Smooth muscle cell (in vitro differentiated cells): ENCODE measurements around the gene CENPO. TPM values are rescaled to one million over a fixed set of nuclear protein-coding genes. Genes with fewer than 3 reads are reported as not detected.

Experiments used
- DNase-seq: peaks from one replicate; lab custom pipeline; 2025; ENCODE audit not compliant: unreplicated experiment; lab: John Stamatoyannopoulos, UW
- H2AFZ ChIP-seq: fragments of 200-600 bp; sonication (generic); 2 replicates; pipeline ENCODE4 v1.6.0; 2016; ENCODE audit warnings: antibody characterized with exemption, low read depth, mild to moderate bottlenecking
- H3F3A ChIP-seq: fragments of 200-600 bp; sonication (generic); 2 replicates; pipeline ENCODE4 v1.6.0; 2017; ENCODE audit warnings: antibody characterized with exemption, low read depth
- H3K27ac ChIP-seq: fragments of 200-600 bp; sonication (generic); 2 replicates; pipeline ENCODE4 v1.5.1; 2016; ENCODE audit warnings: low read depth, mild to moderate bottlenecking
- H3K27me3 ChIP-seq: fragments of 200-600 bp; sonication (generic); 2 replicates; pipeline ENCODE4 v1.6.1; 2016; ENCODE audit warnings: low read depth, mild to moderate bottlenecking
- H3K36me3 ChIP-seq: fragments of 200-600 bp; sonication (generic); 2 replicates; pipeline ENCODE4 v1.5.1; 2016; ENCODE audit warnings: low read depth
- H3K4me1 ChIP-seq: fragments of 200-600 bp; sonication (generic); 2 replicates; pipeline ENCODE4 v1.5.1; 2016; ENCODE audit warnings: low read depth
- H3K4me2 ChIP-seq: fragments of 200-600 bp; sonication (generic); 2 replicates; pipeline ENCODE4 v1.6.0; 2016; ENCODE audit warnings: mild to moderate bottlenecking
- H3K4me3 ChIP-seq: fragments of 200-600 bp; sonication (generic); 2 replicates; pipeline ENCODE4 v1.5.1; 2016; ENCODE audit warnings: mild to moderate bottlenecking
- H3K79me2 ChIP-seq: fragments of 200-600 bp; sonication (generic); 2 replicates; pipeline ENCODE4 v1.6.0; 2016; ENCODE audit warnings: low read depth, mild to moderate bottlenecking
- H3K9ac ChIP-seq: fragments of 200-600 bp; sonication (generic); 2 replicates; pipeline ENCODE4 v1.6.0; 2016; ENCODE audit warnings: low read depth
- H3K9me3 ChIP-seq: fragments of 200-600 bp; sonication (generic); replicated peaks from 2 replicates; pipeline ENCODE4 v1.5.1; 2016; ENCODE audit warnings: low read depth
- H4K20me1 ChIP-seq: fragments of 200-600 bp; sonication (generic); 2 replicates; pipeline ENCODE4 v1.6.0; 2016; ENCODE audit warnings: low read depth
- CTCF ChIP-seq: fragments of 200-600 bp; sonication (generic); IDR thresholded peaks from 2 replicates; pipeline ENCODE4 v1.5.1; 2017; ENCODE audit warnings: borderline replicate concordance, mild to moderate bottlenecking, antibody characterized with exemption; ENCODE audit not compliant: insufficient read depth, poor library complexity, severe bottlenecking
- WGBS: methylation state at CpG from one replicate; pipeline ENCODE4 v1.1.7; 2016; ENCODE audit warnings: low lambda C conversion rate; 5-methylcytosine and 5-hydroxymethylcytosine counted together
- polyA plus RNA-seq: library from polyadenylated mRNA; unstranded; fragments of >200 nt; fragmentation: Nextera tagmentation; extraction: Ambion mirVana; gene quantifications from 2 replicates; pipeline ENCODE4 v1.2.1, GENCODE V29; 2016
- total RNA-seq: library from RNA; depleted of rRNA; stranded (reverse); fragments of >200 nt; gene quantifications from 2 replicates; pipeline ENCODE4 v1.2.3, GENCODE V29; 2014

The CENPO gene
- total and polyA plus RNA-seq, 2 experiments from 2014 or later: 14.1 to 15.3 TPM

- 81% methylated on average over 9 of the region's 9 CpGs for WGBS
- no peak for DNase-seq
- peaks cover 12% of the 10 kb centered on the region for H3K4me1 ChIP-seq
- H3K9ac ChIP-seq: no peak overlapping the region
- TF ChIP-seq CTCF: no peak
- no peaks in the 10 kb centered on the region for H4K20me1 ChIP-seq
- no peak overlapping the region for H3K4me2 ChIP-seq
- H3K36me3 ChIP-seq: no peaks in the 10 kb centered on the region
- no peak overlapping the region for H2AFZ ChIP-seq
- no peaks in the 10 kb centered on the region for H3K27me3 ChIP-seq
- no peaks in the 10 kb centered on the region for H3K9me3 ChIP-seq
- no peaks in the 10 kb centered on the region for H3K79me2 ChIP-seq
- no peak overlapping the region for H3K4me3 ChIP-seq
- no peaks in the 10 kb centered on the region for H3F3A ChIP-seq
- no peak overlapping the region for H3K27ac ChIP-seq
Measured at GRCh38 chr2:24832521-24832920, 39.3 kb downstream of the CENPO start.

DNA sequence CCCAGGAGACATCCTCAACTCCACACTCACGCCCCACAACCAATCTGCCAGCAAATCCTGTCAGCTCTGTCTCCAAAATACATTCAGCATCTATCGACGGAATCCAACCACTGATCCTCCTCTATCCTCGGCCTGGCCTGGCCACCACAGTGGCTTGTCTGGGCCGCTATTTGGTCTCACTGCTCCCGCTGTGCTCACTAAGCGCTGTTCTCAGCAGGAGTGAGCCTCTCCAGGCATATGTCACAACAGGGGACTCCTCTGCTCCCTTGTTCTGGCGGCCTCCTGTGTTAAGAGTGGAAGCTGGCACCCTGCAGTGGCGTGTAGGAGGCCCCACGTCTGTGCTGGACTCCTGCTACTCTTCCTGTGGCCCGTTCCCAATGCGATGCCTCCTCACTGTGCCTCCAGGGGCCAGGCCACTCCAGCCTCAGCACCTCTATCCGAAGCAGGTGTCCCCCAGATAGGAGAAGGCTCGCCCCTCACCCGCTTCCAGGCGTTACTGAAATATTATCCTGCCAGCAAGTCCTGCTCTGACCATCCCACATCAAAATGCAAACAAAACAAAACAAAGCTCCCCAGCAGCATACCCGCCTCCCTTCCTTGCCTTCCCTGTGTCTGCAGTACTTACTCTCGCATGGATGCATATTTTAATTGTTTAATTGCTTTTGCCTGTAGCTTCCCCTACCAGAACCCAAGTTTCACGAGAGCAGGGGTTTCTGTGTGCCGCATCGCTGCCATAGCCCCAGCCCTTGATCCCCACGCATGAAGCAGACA is 39.9 kb downstream of the CENPO start:
- no peaks in the 10 kb centered on the region for H3K9me3 ChIP-seq
- H3K4me1 ChIP-seq: peaks cover 12% of the 10 kb centered on the region
- no peak overlapping the region for H3K27ac ChIP-seq
- H3K36me3 ChIP-seq: no peaks in the 10 kb centered on the region
- H3K9ac ChIP-seq: no peak overlapping the region
- no peaks in the 10 kb centered on the region for H4K20me1 ChIP-seq
- no peaks in the 10 kb centered on the region for H3K27me3 ChIP-seq
- H3F3A ChIP-seq: no peaks in the 10 kb centered on the region
- no peak overlapping the region for H3K4me2 ChIP-seq
- no peak for DNase-seq
- H3K4me3 ChIP-seq: no peak overlapping the region
- H3K79me2 ChIP-seq: no peaks in the 10 kb centered on the region
- WGBS: 90% methylated on average over 22 of the region's 22 CpGs
- H2AFZ ChIP-seq: no peak overlapping the region
- no peak for TF ChIP-seq CTCF

DNA sequence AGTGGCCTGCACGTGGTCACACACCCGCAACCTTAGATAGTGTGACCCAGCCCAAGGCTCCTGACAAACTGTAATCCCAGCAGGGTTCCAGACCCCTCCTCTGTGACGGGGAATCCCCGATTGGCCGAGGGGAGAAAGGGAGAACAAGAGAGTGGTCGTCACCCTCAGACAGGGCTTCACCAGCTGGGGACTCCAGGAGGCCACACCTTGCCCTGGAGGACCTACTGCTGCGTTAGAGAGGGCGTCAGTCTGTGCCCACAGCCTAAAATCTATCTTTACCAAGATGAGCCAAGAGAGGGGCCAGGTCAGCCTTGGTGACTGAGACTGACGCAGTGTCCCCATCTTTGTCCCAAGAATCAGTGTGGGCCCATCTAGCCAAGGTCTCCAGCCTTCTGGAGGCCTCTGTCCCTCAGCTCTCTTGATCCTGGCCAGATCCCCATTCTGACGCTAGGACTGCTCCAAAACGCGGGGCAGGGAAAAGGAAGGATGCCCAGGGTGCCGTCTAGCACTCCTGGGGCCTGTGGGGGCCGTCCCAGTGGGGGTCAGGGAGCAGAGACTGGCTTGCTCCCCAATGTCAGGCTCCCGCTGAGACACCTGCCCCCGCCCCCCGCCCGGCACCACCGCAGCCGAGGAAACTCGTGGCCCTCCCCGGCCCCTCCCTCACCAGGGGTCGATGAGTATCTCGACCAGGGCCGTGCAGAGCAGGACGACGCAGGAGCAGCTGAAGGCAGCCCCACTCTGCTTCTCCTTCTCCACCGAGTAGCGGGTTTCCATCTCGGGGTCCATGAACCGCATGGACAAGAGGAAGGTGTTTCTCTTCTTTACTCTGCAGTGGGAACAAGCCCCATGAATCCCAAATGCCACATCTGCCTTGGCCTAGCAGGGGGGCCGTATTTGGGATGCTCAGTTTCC is 40.9 kb downstream of the CENPO start:
- Histone ChIP-seq H3K27ac (no peak overlapping the region), H3K27me3 (no peaks in the 10 kb centered on the region), H3F3A (no peaks in the 10 kb centered on the region), H3K9me3 (no peaks in the 10 kb centered on the region), H3K9ac (no peak overlapping the region), H3K4me1 (peaks cover 12% of the 10 kb centered on the region), H4K20me1 (no peaks in the 10 kb centered on the region), H3K4me2 (no peak overlapping the region), H3K4me3 (no peak overlapping the region), H3K36me3 (no peaks in the 10 kb centered on the region), H2AFZ (no peak overlapping the region), H3K79me2 (no peaks in the 10 kb centered on the region)
- no peak for TF ChIP-seq CTCF
- whole genome bisulfite sequencing: 97% methylated on average over 22 of the region's 32 CpGs
- no peak for DNase-seq
